HEK293 (cell line): ENCODE results near the gene VSTM2B.

Source experiments
- CTCF ChIA-PET: fragments of 350-600 bp; formaldehyde crosslinking; extraction: SDS; loops from one replicate; lab custom pipeline; 2021; ENCODE audit warnings: antibody characterized with exemption; lab: Yijun Ruan, JAX
- POLR2A ChIA-PET: fragments of 300-600 bp; formaldehyde crosslinking; extraction: SDS; loops from one replicate; lab custom pipeline; 2020; ENCODE audit warnings: antibody characterized with exemption, inconsistent platforms; lab: Yijun Ruan, JAX
- H3K27ac ChIP-seq: fragments of 200-500 bp; sonication (Bioruptor generic); 2 replicates; pipeline ENCODE4 v1.5.1; 2014; ENCODE audit warnings: low read depth, low read length, control low read depth, inconsistent platforms; ENCODE audit errors: extremely low read depth
- H3K36me3 ChIP-seq, 2 experiments: fragments of 200-500 bp in 1 of 2; sonication (Bioruptor generic) in 1 of 2; 1 replicate in 1 of 2; 2 replicates in 1 of 2; pipeline ENCODE4 v1.5.1; 2014 to 2017; ENCODE audit warnings: inconsistent platforms in 2 of 2, low read length in 2 of 2; ENCODE audit not compliant: control insufficient read depth in 2 of 2, insufficient read depth in 1 of 2
- H3K4me1 ChIP-seq: fragments of 200-500 bp; sonication (Bioruptor generic); 2 replicates; pipeline ENCODE4 v1.5.1; 2014; ENCODE audit warnings: mild to moderate bottlenecking, low read length, inconsistent platforms; ENCODE audit not compliant: control insufficient read depth, insufficient read depth
- H3K4me3 ChIP-seq: 2 replicates; pipeline ENCODE4 v1.5.1; 2011; ENCODE audit warnings: low read depth, mild to moderate bottlenecking, control low read depth, low read length, moderate library complexity
- H3K9me3 ChIP-seq: fragments of 200-500 bp; sonication (Bioruptor generic); 2 replicates; pipeline ENCODE4 v1.5.1; 2014; ENCODE audit warnings: low read depth, low read length, inconsistent platforms; ENCODE audit not compliant: control insufficient read depth, insufficient read depth
- HOXA7 ChIP-seq: sonication (generic); formaldehyde crosslinking; IDR thresholded peaks from 2 replicates; pipeline ENCODE4 v1.8.1; 2022; ENCODE audit warnings: missing genetic modification reagents, borderline replicate concordance
- PRDM1 ChIP-seq: fragments of 450-650 bp; formaldehyde crosslinking; IDR thresholded peaks from 2 replicates; pipeline ENCODE4; 2016; ENCODE audit warnings: missing biosample characterization, missing genetic modification characterization
- REPIN1 ChIP-seq: fragments of 450-650 bp; formaldehyde crosslinking; IDR thresholded peaks from 2 replicates; pipeline ENCODE4 v1.5.1; 2017; ENCODE audit warnings: missing biosample characterization, missing genetic modification characterization, low read depth
- SETDB1 ChIP-seq: IDR thresholded peaks from one replicate; pipeline ENCODE4 v1.6.1; 2017; ENCODE audit warnings: mild to moderate bottlenecking, low read length, moderate library complexity, mixed read lengths; ENCODE audit not compliant: insufficient read length
- SP2 ChIP-seq: fragments of 450-650 bp; formaldehyde crosslinking; IDR thresholded peaks from 2 replicates; pipeline ENCODE4 v1.5.1; 2016; ENCODE audit warnings: missing biosample characterization, missing genetic modification characterization
- TCF7L2 ChIP-seq: IDR thresholded peaks from 2 replicates; pipeline ENCODE4 v1.6.1; 2011; ENCODE audit warnings: low read depth, mild to moderate bottlenecking, inconsistent platforms, low read length, moderate library complexity, borderline replicate concordance
- YY2 ChIP-seq: fragments of 450-650 bp; formaldehyde crosslinking; IDR thresholded peaks from 2 replicates; pipeline ENCODE4 v1.5.1; 2016; ENCODE audit warnings: missing biosample characterization, missing genetic modification characterization
- ZBTB21 ChIP-seq: fragments of 450-650 bp; formaldehyde crosslinking; IDR thresholded peaks from 2 replicates; pipeline ENCODE4 v1.5.1; 2017; ENCODE audit warnings: missing biosample characterization, missing genetic modification characterization
- ZFHX2 ChIP-seq: fragments of 450-650 bp; formaldehyde crosslinking; conservative IDR thresholded peaks from 2 replicates; pipeline ENCODE4 v1.5.1; 2016; ENCODE audit warnings: missing biosample characterization, missing genetic modification characterization
- ZIC2 ChIP-seq: fragments of 450-650 bp; formaldehyde crosslinking; IDR thresholded peaks from 2 replicates; pipeline ENCODE4 v1.5.1; 2016; ENCODE audit warnings: missing biosample characterization, missing genetic modification characterization
- ZNF138 ChIP-seq: fragments of 450-650 bp; formaldehyde crosslinking; IDR thresholded peaks from 2 replicates; pipeline ENCODE4 v1.5.1; 2016; ENCODE audit warnings: missing biosample characterization, missing genetic modification characterization, borderline replicate concordance
- ZNF140 ChIP-seq: fragments of 450-650 bp; formaldehyde crosslinking; IDR thresholded peaks from 2 replicates; pipeline ENCODE4 v1.5.1; 2016; ENCODE audit warnings: missing biosample characterization, missing genetic modification characterization
- ZNF146 ChIP-seq: fragments of 450-650 bp; formaldehyde crosslinking; IDR thresholded peaks from 2 replicates; pipeline ENCODE4 v1.5.1; 2016; ENCODE audit warnings: missing biosample characterization, missing genetic modification characterization
- ZNF280D ChIP-seq: fragments of 450-650 bp; formaldehyde crosslinking; IDR thresholded peaks from 2 replicates; pipeline ENCODE4 v1.5.1; 2016; ENCODE audit warnings: missing biosample characterization, missing genetic modification characterization
- ZNF302 ChIP-seq: fragments of 450-650 bp; formaldehyde crosslinking; IDR thresholded peaks from 2 replicates; pipeline ENCODE4 v1.5.1; 2016; ENCODE audit warnings: missing biosample characterization, missing genetic modification characterization, low read depth
- ZNF354C ChIP-seq: fragments of 450-650 bp; formaldehyde crosslinking; IDR thresholded peaks from 2 replicates; pipeline ENCODE4 v1.5.1; 2016; ENCODE audit warnings: missing biosample characterization, missing genetic modification characterization, low read depth, borderline replicate concordance
- ZNF510 ChIP-seq: fragments of 450-650 bp; formaldehyde crosslinking; IDR thresholded peaks from 2 replicates; pipeline ENCODE4 v1.5.1; 2018; ENCODE audit warnings: mild to moderate bottlenecking, missing genetic modification characterization, missing biosample characterization; ENCODE audit not compliant: insufficient replicate concordance
- ZNF560 ChIP-seq: fragments of 450-650 bp; formaldehyde crosslinking; IDR thresholded peaks from 2 replicates; pipeline ENCODE4 v1.5.1; 2017; ENCODE audit warnings: missing biosample characterization, missing genetic modification characterization, borderline replicate concordance
- ZNF561 ChIP-seq: fragments of 450-650 bp; IDR thresholded peaks from 2 replicates; pipeline ENCODE4 v1.5.1; 2018; ENCODE audit warnings: missing biosample characterization, missing genetic modification characterization, borderline replicate concordance
- ZNF585B ChIP-seq: fragments of 450-650 bp; formaldehyde crosslinking; IDR thresholded peaks from 2 replicates; pipeline ENCODE4 v1.5.1; 2016; ENCODE audit warnings: missing biosample characterization, missing genetic modification characterization
- ZNF626 ChIP-seq: fragments of 450-650 bp; sonication (Bioruptor Pico); formaldehyde crosslinking; IDR thresholded peaks from 2 replicates; pipeline ENCODE4 v1.5.1; 2018; ENCODE audit warnings: missing biosample characterization, missing genetic modification characterization, inconsistent platforms
- ZNF654 ChIP-seq: fragments of 450-650 bp; formaldehyde crosslinking; IDR thresholded peaks from 2 replicates; pipeline ENCODE4 v1.5.1; 2016; ENCODE audit warnings: low read depth, missing biosample characterization, missing genetic modification characterization
- ZNF660 ChIP-seq: fragments of 450-650 bp; IDR thresholded peaks from 2 replicates; pipeline ENCODE4 v1.5.1; 2018; ENCODE audit warnings: missing biosample characterization, mild to moderate bottlenecking, missing genetic modification characterization
- ZNF670 ChIP-seq: fragments of 450-650 bp; formaldehyde crosslinking; IDR thresholded peaks from 2 replicates; pipeline ENCODE4 v1.5.1; 2016; ENCODE audit warnings: missing biosample characterization, missing genetic modification characterization, low read depth
- ZSCAN16 ChIP-seq: fragments of 450-650 bp; formaldehyde crosslinking; IDR thresholded peaks from 2 replicates; pipeline ENCODE4 v1.5.1; 2016; ENCODE audit warnings: missing biosample characterization, missing genetic modification characterization
- ZSCAN30 ChIP-seq: fragments of 450-650 bp; IDR thresholded peaks from 2 replicates; pipeline ENCODE4 v1.5.1; 2018; ENCODE audit warnings: missing biosample characterization, mild to moderate bottlenecking, missing genetic modification characterization, moderate library complexity
- ZSCAN5A ChIP-seq: fragments of 450-650 bp; formaldehyde crosslinking; IDR thresholded peaks from 2 replicates; pipeline ENCODE4 v1.5.1; 2016; ENCODE audit warnings: missing biosample characterization, missing genetic modification characterization
- TF ChIP-seq, protein P1 (sequence below): fragments of 450-650 bp; formaldehyde crosslinking; IDR thresholded peaks from 2 replicates; pipeline ENCODE4; 2016; ENCODE audit warnings: missing biosample characterization, missing genetic modification characterization
- TF ChIP-seq, protein P2 (sequence below): fragments of 450-650 bp; IDR thresholded peaks from 2 replicates; pipeline ENCODE4 v1.5.1; 2018; ENCODE audit warnings: missing biosample characterization, missing genetic modification characterization
- TF ChIP-seq, protein P3 (sequence below): IDR thresholded peaks from 2 replicates; pipeline ENCODE4 v1.6.1; 2011; ENCODE audit warnings: mild to moderate bottlenecking, low read depth, low read length, borderline replicate concordance

The VSTM2B gene

DNA sequence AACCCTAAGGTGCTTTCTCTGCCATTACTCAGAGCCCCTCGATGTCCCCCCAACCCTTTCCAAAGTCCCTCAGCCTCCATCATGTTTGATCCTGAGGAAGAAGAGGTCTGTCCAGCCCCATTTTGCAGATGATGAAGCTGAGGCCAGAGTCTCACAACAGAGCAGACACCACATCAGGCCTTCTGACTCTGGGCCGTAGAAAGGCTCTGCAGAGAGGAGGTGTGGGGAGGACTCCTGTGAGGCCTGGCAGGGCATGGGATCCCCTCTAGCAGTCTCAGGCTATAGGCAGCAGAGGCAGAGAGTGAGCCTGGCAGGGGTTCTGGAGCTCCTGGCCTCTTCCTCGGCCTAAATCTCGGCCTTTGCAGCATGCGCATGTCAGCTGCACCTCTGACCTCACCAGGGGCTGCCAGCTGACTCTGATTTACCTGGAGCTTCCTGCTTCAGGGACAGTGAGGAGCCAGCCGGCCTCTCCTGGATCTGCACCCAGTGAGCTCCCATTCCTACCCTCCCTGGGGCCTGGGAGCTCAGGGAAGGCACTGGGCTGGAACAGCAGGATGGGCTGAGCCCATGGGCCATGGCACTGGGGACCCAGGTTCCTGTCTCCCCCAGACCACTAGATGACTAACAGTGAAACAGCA is 41.7 kb upstream of the VSTM2B start (continued):
- TF ChIP-seq ZFHX2, result no peak
- TF ChIP-seq ZNF560 (tag by site-specific recombination), result no peak
- TF ChIP-seq ZBTB21 (tag by site-specific recombination), result no peak
- TF ChIP-seq REPIN1, result no peak
- TF ChIP-seq ZNF280D, result no peak
- no peak for TF ChIP-seq ZNF561 (tag by site-specific recombination)
- no peak for TF ChIP-seq ZNF510 (tag by site-specific recombination)
- no peak for TF ChIP-seq HOXA7 (CRISPR knock-in tag)
- TF ChIP-seq, protein P1, sequence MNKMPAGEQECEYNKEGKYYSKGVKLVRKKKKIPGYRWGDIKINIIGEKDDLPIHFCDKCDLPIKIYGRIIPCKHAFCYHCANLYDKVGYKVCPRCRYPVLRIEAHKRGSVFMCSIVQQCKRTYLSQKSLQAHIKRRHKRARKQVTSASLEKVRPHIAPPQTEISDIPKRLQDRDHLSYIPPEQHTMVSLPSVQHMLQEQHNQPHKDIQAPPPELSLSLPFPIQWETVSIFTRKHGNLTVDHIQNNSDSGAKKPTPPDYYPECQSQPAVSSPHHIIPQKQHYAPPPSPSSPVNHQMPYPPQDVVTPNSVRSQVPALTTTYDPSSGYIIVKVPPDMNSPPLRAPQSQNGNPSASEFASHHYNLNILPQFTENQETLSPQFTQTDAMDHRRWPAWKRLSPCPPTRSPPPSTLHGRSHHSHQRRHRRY (tag by site-specific recombination), result no peak
- no peak for TF ChIP-seq ZNF146 (tag by site-specific recombination)
- no peak for TF ChIP-seq ZNF585B (tag by site-specific recombination)
- no peak for TF ChIP-seq ZNF140 (tag by site-specific recombination)

GRCh38 chr19:29484876-29485275 is 40.9 kb upstream of the VSTM2B start:
- ChIA-PET POLR2A (no interaction called here), CTCF (interaction anchor here (0.5 to 1.2 kb wide), 4 partner anchors 15 to 520 kb away, joined by 3 to 5 read pairs (median 4); no protein-coding TSS in a partner anchor)
- no peaks in the 10 kb centered on the region; a peak in 1 of 3 replicates for H3K36me3 ChIP-seq
- 0 out of 2 replicates have a peak, but pooled peaks cover 4% of the 10 kb centered on the region for H3K9me3 ChIP-seq
- H3K4me3 ChIP-seq, result no peak overlapping the region
- H3K4me1 ChIP-seq, result 0 out of 2 replicates have a peak, but pooled peaks cover 4% of the 10 kb centered on the region
- no peak overlapping the region for H3K27ac ChIP-seq
- TF ChIP-seq ZNF660 (tag by site-specific recombination) (no peak), ZNF626 (tag by site-specific recombination) (no peak), ZIC2 (tag by site-specific recombination) (no peak), SETDB1 (no peak), ZNF138 (tag by site-specific recombination) (no peak), ZNF354C (tag by site-specific recombination) (no peak), SP2 (tag by site-specific recombination) (no peak), ZSCAN16 (no peak), ZNF510 (tag by site-specific recombination) (no peak), PRDM1 (tag by site-specific recombination) (no peak), ZSCAN5A (no peak), ZNF302 (no peak), ZNF654 (tag by site-specific recombination) (no peak), TCF7L2 (no peak), ZSCAN30 (no peak), YY2 (tag by site-specific recombination) (no peak), ZNF670 (tag by site-specific recombination) (no peak)
- TF ChIP-seq, protein P2, sequence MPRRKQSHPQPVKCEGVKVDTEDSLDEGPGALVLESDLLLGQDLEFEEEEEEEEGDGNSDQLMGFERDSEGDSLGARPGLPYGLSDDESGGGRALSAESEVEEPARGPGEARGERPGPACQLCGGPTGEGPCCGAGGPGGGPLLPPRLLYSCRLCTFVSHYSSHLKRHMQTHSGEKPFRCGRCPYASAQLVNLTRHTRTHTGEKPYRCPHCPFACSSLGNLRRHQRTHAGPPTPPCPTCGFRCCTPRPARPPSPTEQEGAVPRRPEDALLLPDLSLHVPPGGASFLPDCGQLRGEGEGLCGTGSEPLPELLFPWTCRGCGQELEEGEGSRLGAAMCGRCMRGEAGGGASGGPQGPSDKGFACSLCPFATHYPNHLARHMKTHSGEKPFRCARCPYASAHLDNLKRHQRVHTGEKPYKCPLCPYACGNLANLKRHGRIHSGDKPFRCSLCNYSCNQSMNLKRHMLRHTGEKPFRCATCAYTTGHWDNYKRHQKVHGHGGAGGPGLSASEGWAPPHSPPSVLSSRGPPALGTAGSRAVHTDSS (tag by site-specific recombination), result no peak
- TF ChIP-seq, protein P3, sequence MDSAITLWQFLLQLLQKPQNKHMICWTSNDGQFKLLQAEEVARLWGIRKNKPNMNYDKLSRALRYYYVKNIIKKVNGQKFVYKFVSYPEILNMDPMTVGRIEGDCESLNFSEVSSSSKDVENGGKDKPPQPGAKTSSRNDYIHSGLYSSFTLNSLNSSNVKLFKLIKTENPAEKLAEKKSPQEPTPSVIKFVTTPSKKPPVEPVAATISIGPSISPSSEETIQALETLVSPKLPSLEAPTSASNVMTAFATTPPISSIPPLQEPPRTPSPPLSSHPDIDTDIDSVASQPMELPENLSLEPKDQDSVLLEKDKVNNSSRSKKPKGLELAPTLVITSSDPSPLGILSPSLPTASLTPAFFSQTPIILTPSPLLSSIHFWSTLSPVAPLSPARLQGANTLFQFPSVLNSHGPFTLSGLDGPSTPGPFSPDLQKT, result no peak
